WTC11 (cell line): ENCODE measurements around the gene TTLL13. TPM values are rescaled to one million over a fixed set of nuclear protein-coding genes. Genes with fewer than 3 reads are reported as not detected.

ENCODE experiments used
- ATAC-seq: fragments of 200-7000 bp; cut with Tn5 transposase; 2 replicates; pipeline ENCODE4 v1.10.0; 2021; ENCODE audit warnings: mild to moderate bottlenecking, moderate library complexity
- Bru-seq: library from RNA; stranded (reverse); fragments of 400-500 nt; gene quantifications from one replicate; lab custom pipeline; 2021; lab: Mats Ljungman, UMichigan
- CTCF ChIA-PET: fragments of 300-600 bp; sonication (Branson Sonifier 250); formaldehyde crosslinking; loops from one replicate; lab custom pipeline; 2021; ENCODE audit warnings: antibody characterized with exemption; lab: Charles Lee
- POLR2A ChIA-PET: fragments of 350-600 bp; sonication (Branson Sonifier 250); formaldehyde crosslinking; loops from one replicate; lab custom pipeline; 2021; ENCODE audit warnings: antibody characterized with exemption; lab: Charles Lee
- DNase-seq: peaks from one replicate; pipeline ENCODE4 v3.0.0; 2021; ENCODE audit warnings: low spot score
- H3K27ac Mint-ChIP-seq: 2 replicates; pipeline ENCODE4 v1.8.0; 2021; ENCODE audit warnings: mixed read lengths
- H3K27me3 Mint-ChIP-seq: 2 replicates; pipeline ENCODE4 v1.8.0; 2021; ENCODE audit warnings: low read depth, mild to moderate bottlenecking, moderate library complexity, mixed read lengths
- H3K36me3 Mint-ChIP-seq: 2 replicates; pipeline ENCODE4 v1.8.0; 2021; ENCODE audit warnings: mixed read lengths
- H3K4me1 Mint-ChIP-seq: 2 replicates; pipeline ENCODE4 v1.8.0; 2022; ENCODE audit warnings: mixed read lengths
- H3K4me3 Mint-ChIP-seq: 2 replicates; pipeline ENCODE4 v1.8.0; 2021; ENCODE audit warnings: mild to moderate bottlenecking, moderate library complexity, mixed read lengths
- H3K9me3 Mint-ChIP-seq: 2 replicates; pipeline ENCODE4 v1.8.0; 2021; ENCODE audit warnings: mixed read lengths
- ESRRA ChIP-seq: sonication (generic); formaldehyde crosslinking; IDR thresholded peaks from 2 replicates; pipeline ENCODE4 v1.8.1; 2022; ENCODE audit warnings: mild to moderate bottlenecking, missing genetic modification reagents, borderline replicate concordance
- ETV6 ChIP-seq: sonication (generic); formaldehyde crosslinking; IDR thresholded peaks from 2 replicates; pipeline ENCODE4 v1.8.1; 2022; ENCODE audit warnings: mild to moderate bottlenecking, missing genetic modification reagents
- FOXP1 ChIP-seq: sonication (generic); formaldehyde crosslinking; IDR thresholded peaks from 2 replicates; pipeline ENCODE4 v1.8.0; 2022; ENCODE audit warnings: missing genetic modification reagents, mild to moderate bottlenecking, moderate library complexity, borderline replicate concordance
- GABPB1 ChIP-seq: sonication (generic); formaldehyde crosslinking; IDR thresholded peaks from 2 replicates; pipeline ENCODE4 v1.8.1; 2023; ENCODE audit warnings: mild to moderate bottlenecking, missing genetic modification reagents
- GTF2I ChIP-seq: fragments of 250-450 bp; sonication (Bioruptor Pico); conservative IDR thresholded peaks from 2 replicates; pipeline ENCODE4 v1.4.0; 2021; ENCODE audit warnings: mild to moderate bottlenecking
- IRF1 ChIP-seq: sonication (generic); formaldehyde crosslinking; IDR thresholded peaks from 2 replicates; pipeline ENCODE4 v1.8.0; 2023; ENCODE audit warnings: missing genetic modification reagents
- JUN ChIP-seq: sonication (generic); formaldehyde crosslinking; IDR thresholded peaks from 2 replicates; pipeline ENCODE4 v1.8.0; 2023; ENCODE audit warnings: mild to moderate bottlenecking, missing genetic modification reagents
- MAX ChIP-seq: sonication (generic); formaldehyde crosslinking; IDR thresholded peaks from 2 replicates; pipeline ENCODE4 v1.8.0; 2022; ENCODE audit warnings: mild to moderate bottlenecking, missing genetic modification reagents
- MXD4 ChIP-seq: fragments of 250-450 bp; sonication (Bioruptor Pico); IDR thresholded peaks from 2 replicates; pipeline ENCODE4 v1.8.0; 2021; ENCODE audit warnings: mild to moderate bottlenecking, moderate library complexity, borderline replicate concordance
- PRRX2 ChIP-seq: fragments of 250-450 bp; sonication (Bioruptor Pico); IDR thresholded peaks from 2 replicates; pipeline ENCODE4 v1.8.0; 2021; ENCODE audit warnings: mild to moderate bottlenecking
- SMAD3 ChIP-seq: sonication (generic); formaldehyde crosslinking; IDR thresholded peaks from 2 replicates; pipeline ENCODE4 v1.8.0; 2022; ENCODE audit warnings: missing genetic modification reagents, mild to moderate bottlenecking, borderline replicate concordance
- SP1 ChIP-seq: sonication (generic); formaldehyde crosslinking; conservative IDR thresholded peaks from 2 replicates; pipeline ENCODE4 v1.8.1; 2022; ENCODE audit warnings: missing genetic modification reagents
- TEAD1 ChIP-seq: sonication (generic); formaldehyde crosslinking; IDR thresholded peaks from 2 replicates; pipeline ENCODE4 v1.8.0; 2022; ENCODE audit warnings: mild to moderate bottlenecking, missing genetic modification reagents
- ZNF121 ChIP-seq: sonication (generic); formaldehyde crosslinking; IDR thresholded peaks from 2 replicates; pipeline ENCODE4 v1.8.0; 2023; ENCODE audit warnings: missing genetic modification reagents
- ZNF138 ChIP-seq: sonication (generic); formaldehyde crosslinking; conservative IDR thresholded peaks from 2 replicates; pipeline ENCODE4 v1.8.1; 2022; ENCODE audit warnings: mild to moderate bottlenecking, moderate library complexity, missing genetic modification reagents
- ZNF232 ChIP-seq: sonication (generic); formaldehyde crosslinking; IDR thresholded peaks from 2 replicates; pipeline ENCODE4 v1.8.0; 2022; ENCODE audit warnings: mild to moderate bottlenecking, missing genetic modification reagents
- ZNF671 ChIP-seq: fragments of 250-450 bp; sonication (Bioruptor Pico); IDR thresholded peaks from 2 replicates; pipeline ENCODE4 v1.8.0; 2021; ENCODE audit warnings: mild to moderate bottlenecking
- long read RNA-seq, 3 experiments: library from RNA in 1 of 3; library from capped mRNA in 1 of 3; library from polyadenylated mRNA in 1 of 3; unstranded in 2 of 3; stranded (forward) in 1 of 3; transcript quantifications; one replicate each; pipeline ENCODE4 v2.0.0, GENCODE V29; 2021
- total RNA-seq: library from RNA; stranded (reverse); gene quantifications from 3 replicates; pipeline ENCODE4 v1.2.3, GENCODE V29; 2021
- TF ChIP-seq, protein P1 (sequence below): sonication (generic); formaldehyde crosslinking; IDR thresholded peaks from 2 replicates; pipeline ENCODE4 v1.8.0; 2022; ENCODE audit warnings: mild to moderate bottlenecking, missing genetic modification reagents
- TF ChIP-seq, protein P2 (sequence below): fragments of 250-450 bp; sonication (Bioruptor Pico); IDR thresholded peaks from 2 replicates; pipeline ENCODE4 v1.9.0; 2021; ENCODE audit warnings: mild to moderate bottlenecking
- TF ChIP-seq, protein P3 (sequence below): sonication (generic); formaldehyde crosslinking; IDR thresholded peaks from 2 replicates; pipeline ENCODE4 v1.8.1; 2023; ENCODE audit warnings: mild to moderate bottlenecking, moderate library complexity, missing genetic modification reagents

The TTLL13 gene, protein sequence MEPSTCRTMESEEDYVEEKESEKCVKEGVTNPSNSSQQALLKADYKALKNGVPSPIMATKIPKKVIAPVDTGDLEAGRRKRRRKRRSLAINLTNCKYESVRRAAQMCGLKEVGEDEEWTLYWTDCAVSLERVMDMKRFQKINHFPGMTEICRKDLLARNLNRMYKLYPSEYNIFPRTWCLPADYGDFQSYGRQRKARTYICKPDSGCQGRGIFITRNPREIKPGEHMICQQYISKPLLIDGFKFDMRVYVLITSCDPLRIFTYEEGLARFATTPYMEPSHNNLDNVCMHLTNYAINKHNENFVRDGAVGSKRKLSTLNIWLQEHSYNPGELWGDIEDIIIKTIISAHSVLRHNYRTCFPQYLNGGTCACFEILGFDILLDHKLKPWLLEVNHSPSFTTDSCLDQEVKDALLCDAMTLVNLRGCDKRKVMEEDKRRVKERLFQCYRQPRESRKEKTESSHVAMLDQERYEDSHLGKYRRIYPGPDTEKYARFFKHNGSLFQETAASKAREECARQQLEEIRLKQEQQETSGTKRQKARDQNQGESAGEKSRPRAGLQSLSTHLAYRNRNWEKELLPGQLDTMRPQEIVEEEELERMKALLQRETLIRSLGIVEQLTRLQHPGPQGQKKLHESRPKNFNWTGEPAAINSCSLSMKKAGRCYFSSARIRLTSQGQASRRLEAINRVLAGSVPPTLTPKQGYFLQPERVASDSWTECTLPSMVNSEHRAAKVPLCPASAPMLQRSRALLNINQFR
- total RNA-seq (0.18 to 0.76 TPM (median 0.48 TPM) in 3 replicates), Bru-seq, nascent RNA (percentile 17 among the genes with signal in this experiment)
- long read RNA-seq, experiment 1 = 0 reads
- long read RNA-seq, experiment 2 = 0 reads
- long read RNA-seq, experiment 3, partial matches to known transcripts = 0 of 1 reads
- long read RNA-seq, experiment 3, other reads (novel, unspliced or antisense) = 1 of 1 reads

GRCh38 chr15:90249203-90249863 lies at the start of gene TTLL13:
Gene TTLL13, plus strand, starts transcription at chr15:90249556. Its CDS starts 1,075 bp downstream, at chr15:90250631.
- POLR2A ChIA-PET = interaction anchor here (1.1 to 1.6 kb wide), 4 partner anchors 16 to 48 kb away, joined by 3 to 11 read pairs (median 9); partner anchors contain the start of genes CIB1, GDPGP1, NGRN and SEMA4B

More at GRCh38 chr15:90249203-90249863, at the start of gene TTLL13:
- CTCF ChIA-PET = interaction anchor here (0.6 to 2.8 kb wide), 19 partner anchors 13 to 683 kb away, joined by 3 to 31 read pairs (median 5); partner anchors contain the start of genes CIB1, GDPGP1, HDDC3 and IDH2
- DNase-seq (peak; percentile 82), ATAC-seq (peak; percentile 95)
- Mint-ChIP-seq H3K36me3 (no peaks in the 10 kb centered on the region), H3K27ac (no peak within 1 kb of the TSS; the same call in 1 of the 2 replicates), H3K4me3 (peak within 1 kb of the TSS; percentile 72), H3K9me3 (no peaks in the 10 kb centered on the region), H3K4me1 (peaks cover 8% of the 10 kb centered on the region; the same call in 1 of the 2 replicates), H3K27me3 (peaks cover 16% of the 10 kb centered on the region)
- peak; percentile 8; the same call in 1 of the 2 replicates for TF ChIP-seq ZNF121 (CRISPR knock-in tag)
- TF ChIP-seq FOXP1 = peak; percentile 89
- peak; percentile 80; the same call in 1 of the 2 replicates for TF ChIP-seq ZNF138 (CRISPR knock-in tag)
- TF ChIP-seq GABPB1 (CRISPR knock-in tag) = no peak
- TF ChIP-seq, protein P1, sequence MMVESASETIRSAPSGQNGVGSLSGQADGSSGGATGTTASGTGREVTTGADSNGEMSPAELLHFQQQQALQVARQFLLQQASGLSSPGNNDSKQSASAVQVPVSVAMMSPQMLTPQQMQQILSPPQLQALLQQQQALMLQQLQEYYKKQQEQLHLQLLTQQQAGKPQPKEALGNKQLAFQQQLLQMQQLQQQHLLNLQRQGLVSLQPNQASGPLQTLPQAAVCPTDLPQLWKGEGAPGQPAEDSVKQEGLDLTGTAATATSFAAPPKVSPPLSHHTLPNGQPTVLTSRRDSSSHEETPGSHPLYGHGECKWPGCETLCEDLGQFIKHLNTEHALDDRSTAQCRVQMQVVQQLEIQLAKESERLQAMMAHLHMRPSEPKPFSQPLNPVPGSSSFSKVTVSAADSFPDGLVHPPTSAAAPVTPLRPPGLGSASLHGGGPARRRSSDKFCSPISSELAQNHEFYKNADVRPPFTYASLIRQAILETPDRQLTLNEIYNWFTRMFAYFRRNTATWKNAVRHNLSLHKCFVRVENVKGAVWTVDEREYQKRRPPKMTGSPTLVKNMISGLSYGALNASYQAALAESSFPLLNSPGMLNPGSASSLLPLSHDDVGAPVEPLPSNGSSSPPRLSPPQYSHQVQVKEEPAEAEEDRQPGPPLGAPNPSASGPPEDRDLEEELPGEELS (CRISPR knock-in tag) = peak; percentile 72; the same call in 1 of the 2 replicates
- peak; percentile 63; the same call in 1 of the 2 replicates for TF ChIP-seq IRF1
- TF ChIP-seq MXD4 (CRISPR knock-in tag) = no peak
- TF ChIP-seq PRRX2 = no peak
- peak; percentile 77 for TF ChIP-seq SP1 (CRISPR knock-in tag)
- TF ChIP-seq ESRRA = peak; percentile 53; the same call in 1 of the 2 replicates
- TF ChIP-seq ZNF671 (CRISPR knock-in tag) = no peak
- TF ChIP-seq, protein P2, sequence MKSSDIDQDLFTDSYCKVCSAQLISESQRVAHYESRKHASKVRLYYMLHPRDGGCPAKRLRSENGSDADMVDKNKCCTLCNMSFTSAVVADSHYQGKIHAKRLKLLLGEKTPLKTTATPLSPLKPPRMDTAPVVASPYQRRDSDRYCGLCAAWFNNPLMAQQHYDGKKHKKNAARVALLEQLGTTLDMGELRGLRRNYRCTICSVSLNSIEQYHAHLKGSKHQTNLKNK (CRISPR knock-in tag) = no peak
- peak; percentile 94 for TF ChIP-seq MAX (CRISPR knock-in tag)
- peak; percentile 77; the same call in 1 of the 2 replicates for TF ChIP-seq TEAD1 (CRISPR knock-in tag)
- TF ChIP-seq, protein P3, sequence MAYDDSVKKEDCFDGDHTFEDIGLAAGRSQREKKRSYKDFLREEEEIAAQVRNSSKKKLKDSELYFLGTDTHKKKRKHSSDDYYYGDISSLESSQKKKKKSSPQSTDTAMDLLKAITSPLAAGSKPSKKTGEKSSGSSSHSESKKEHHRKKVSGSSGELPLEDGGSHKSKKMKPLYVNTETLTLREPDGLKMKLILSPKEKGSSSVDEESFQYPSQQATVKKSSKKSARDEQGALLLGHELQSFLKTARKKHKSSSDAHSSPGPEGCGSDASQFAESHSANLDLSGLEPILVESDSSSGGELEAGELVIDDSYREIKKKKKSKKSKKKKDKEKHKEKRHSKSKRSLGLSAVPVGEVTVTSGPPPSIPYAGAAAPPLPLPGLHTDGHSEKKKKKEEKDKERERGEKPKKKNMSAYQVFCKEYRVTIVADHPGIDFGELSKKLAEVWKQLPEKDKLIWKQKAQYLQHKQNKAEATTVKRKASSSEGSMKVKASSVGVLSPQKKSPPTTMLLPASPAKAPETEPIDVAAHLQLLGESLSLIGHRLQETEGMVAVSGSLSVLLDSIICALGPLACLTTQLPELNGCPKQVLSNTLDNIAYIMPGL (CRISPR knock-in tag) = 0 out of 2 replicates have a peak, but pooled peaks have one; percentile 28
- peak; percentile 88 for TF ChIP-seq SMAD3 (CRISPR knock-in tag)
- peak; percentile 89; the same call in 1 of the 2 replicates for TF ChIP-seq ZNF232 (CRISPR knock-in tag)
- no peak for TF ChIP-seq GTF2I
- TF ChIP-seq JUN (CRISPR knock-in tag) = no peak
- TF ChIP-seq ETV6 (CRISPR knock-in tag) = peak; percentile 86
